GM19023 (cell line): ENCODE measurements around the gene PDZRN3.
"Not testable (repeated sequence)": the region's sequence is repeated elsewhere in the genome, so short reads cannot be mapped to it uniquely, and the experiment has no call there.

Source experiments
- ATAC-seq: cut with Tn5 transposase; IDR thresholded peaks from one replicate; pipeline ENCODE4 v1.9.1; 2021; ENCODE audit warnings: mild to moderate bottlenecking, moderate library complexity; ENCODE audit not compliant: unreplicated experiment

PDZRN3 gene

GRCh38 chr3:73470860-73471259, 153.9 kb downstream of the PDZRN3 start:
- ATAC-seq, result no peak

- no peak for ATAC-seq
Measured at GRCh38 chr3:73469331-73469730, 155.4 kb downstream of the PDZRN3 start.

GRCh38 chr3:73467211-73467610, 157.5 kb downstream of the PDZRN3 start:
- ATAC-seq, result no peak

- ATAC-seq, result no peak
Measured at GRCh38 chr3:73465926-73466325, 158.8 kb downstream of the PDZRN3 start.

- ATAC-seq, result not testable (repeated sequence)
Measured at GRCh38 chr3:73464126-73464525, 160.6 kb downstream of the PDZRN3 start.

- ATAC-seq, result no peak
Measured at GRCh38 chr3:73461547-73461946, 163.2 kb downstream of the PDZRN3 start.

GRCh38 chr3:73459711-73460110, 165.0 kb downstream of the PDZRN3 start:
- no peak for ATAC-seq

GRCh38 chr3:73453666-73454065, 171.1 kb downstream of the PDZRN3 start:
- no peak for ATAC-seq

GRCh38 chr3:73452729-73453128, 172.0 kb downstream of the PDZRN3 start:
- ATAC-seq, result no peak

- peak; percentile 21 for ATAC-seq
Measured at GRCh38 chr3:73451301-73451944, 173.3 kb downstream of the PDZRN3 start.

- peak; percentile 35 for ATAC-seq
Measured at GRCh38 chr3:73449774-73450173, 175.0 kb downstream of the PDZRN3 start.

GRCh38 chr3:73448761-73449301, 175.9 kb downstream of the PDZRN3 start:
- peak; percentile 89 for ATAC-seq

GRCh38 chr3:73448041-73448440, 176.7 kb downstream of the PDZRN3 start:
- ATAC-seq, result peak; percentile 0

- ATAC-seq, result no peak
Measured at GRCh38 chr3:73447111-73447510, 177.6 kb downstream of the PDZRN3 start.

- ATAC-seq, result no peak
Measured at GRCh38 chr3:73446467-73447110, 178.2 kb downstream of the PDZRN3 start.

GRCh38 chr3:73442886-73443285, 181.9 kb downstream of the PDZRN3 start:
- ATAC-seq, result no peak

- no peak for ATAC-seq
Measured at GRCh38 chr3:73442152-73442551, 182.6 kb downstream of the PDZRN3 start.

GRCh38 chr3:73437828-73438227, 186.9 kb downstream of the PDZRN3 start:
- no peak for ATAC-seq

- ATAC-seq, result no peak
Measured at GRCh38 chr3:73435055-73435454, 189.7 kb downstream of the PDZRN3 start.

GRCh38 chr3:73433687-73434086, 191.1 kb downstream of the PDZRN3 start:
- no peak for ATAC-seq

- ATAC-seq, result no peak
Measured at GRCh38 chr3:73433079-73433478, 191.7 kb downstream of the PDZRN3 start.

GRCh38 chr3:73432706-73433032, 192.1 kb downstream of the PDZRN3 start:
- no peak for ATAC-seq
